ENCODE measurements around the gene DAP.

DNA sequence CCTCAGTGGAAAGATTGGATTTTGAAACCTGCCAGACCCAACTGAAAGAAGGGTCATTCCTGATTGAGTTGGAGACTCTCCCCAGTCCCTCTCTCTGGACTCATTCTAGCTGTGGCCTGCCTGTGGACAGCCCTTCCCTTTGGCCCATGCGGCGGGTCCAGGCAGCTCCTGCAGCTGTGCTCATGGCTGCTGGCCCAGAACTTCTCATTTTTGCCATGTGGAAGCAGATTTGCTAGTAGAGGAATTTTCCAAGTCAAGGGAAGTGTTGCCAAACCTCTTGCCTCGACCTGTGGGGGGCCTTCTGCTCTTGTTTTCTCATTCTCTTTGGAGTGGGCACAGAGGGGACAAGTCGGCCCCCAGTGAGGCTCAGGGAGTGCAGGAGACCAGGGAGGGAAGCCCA, 108.0 kb downstream of the DAP start:
- TF ChIP-seq, protein P1, sequence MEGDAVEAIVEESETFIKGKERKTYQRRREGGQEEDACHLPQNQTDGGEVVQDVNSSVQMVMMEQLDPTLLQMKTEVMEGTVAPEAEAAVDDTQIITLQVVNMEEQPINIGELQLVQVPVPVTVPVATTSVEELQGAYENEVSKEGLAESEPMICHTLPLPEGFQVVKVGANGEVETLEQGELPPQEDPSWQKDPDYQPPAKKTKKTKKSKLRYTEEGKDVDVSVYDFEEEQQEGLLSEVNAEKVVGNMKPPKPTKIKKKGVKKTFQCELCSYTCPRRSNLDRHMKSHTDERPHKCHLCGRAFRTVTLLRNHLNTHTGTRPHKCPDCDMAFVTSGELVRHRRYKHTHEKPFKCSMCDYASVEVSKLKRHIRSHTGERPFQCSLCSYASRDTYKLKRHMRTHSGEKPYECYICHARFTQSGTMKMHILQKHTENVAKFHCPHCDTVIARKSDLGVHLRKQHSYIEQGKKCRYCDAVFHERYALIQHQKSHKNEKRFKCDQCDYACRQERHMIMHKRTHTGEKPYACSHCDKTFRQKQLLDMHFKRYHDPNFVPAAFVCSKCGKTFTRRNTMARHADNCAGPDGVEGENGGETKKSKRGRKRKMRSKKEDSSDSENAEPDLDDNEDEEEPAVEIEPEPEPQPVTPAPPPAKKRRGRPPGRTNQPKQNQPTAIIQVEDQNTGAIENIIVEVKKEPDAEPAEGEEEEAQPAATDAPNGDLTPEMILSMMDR (conservative IDR thresholded peaks at IDR 0.05; ENCODE audit: low read depth in 2 of 2) = no peak
- TF ChIP-seq JUNB (IDR thresholded peaks at IDR 0.05; ENCODE audit: unreplicated experiment) (no peak), EZH2 (IDR thresholded peaks at IDR 0.05; ENCODE audit: low read depth, unreplicated experiment) (no peak), EZH2phosphoT487 (IDR thresholded peaks at IDR 0.05; ENCODE audit: unreplicated experiment) (no peak)
- TF ChIP-seq, protein P2, sequence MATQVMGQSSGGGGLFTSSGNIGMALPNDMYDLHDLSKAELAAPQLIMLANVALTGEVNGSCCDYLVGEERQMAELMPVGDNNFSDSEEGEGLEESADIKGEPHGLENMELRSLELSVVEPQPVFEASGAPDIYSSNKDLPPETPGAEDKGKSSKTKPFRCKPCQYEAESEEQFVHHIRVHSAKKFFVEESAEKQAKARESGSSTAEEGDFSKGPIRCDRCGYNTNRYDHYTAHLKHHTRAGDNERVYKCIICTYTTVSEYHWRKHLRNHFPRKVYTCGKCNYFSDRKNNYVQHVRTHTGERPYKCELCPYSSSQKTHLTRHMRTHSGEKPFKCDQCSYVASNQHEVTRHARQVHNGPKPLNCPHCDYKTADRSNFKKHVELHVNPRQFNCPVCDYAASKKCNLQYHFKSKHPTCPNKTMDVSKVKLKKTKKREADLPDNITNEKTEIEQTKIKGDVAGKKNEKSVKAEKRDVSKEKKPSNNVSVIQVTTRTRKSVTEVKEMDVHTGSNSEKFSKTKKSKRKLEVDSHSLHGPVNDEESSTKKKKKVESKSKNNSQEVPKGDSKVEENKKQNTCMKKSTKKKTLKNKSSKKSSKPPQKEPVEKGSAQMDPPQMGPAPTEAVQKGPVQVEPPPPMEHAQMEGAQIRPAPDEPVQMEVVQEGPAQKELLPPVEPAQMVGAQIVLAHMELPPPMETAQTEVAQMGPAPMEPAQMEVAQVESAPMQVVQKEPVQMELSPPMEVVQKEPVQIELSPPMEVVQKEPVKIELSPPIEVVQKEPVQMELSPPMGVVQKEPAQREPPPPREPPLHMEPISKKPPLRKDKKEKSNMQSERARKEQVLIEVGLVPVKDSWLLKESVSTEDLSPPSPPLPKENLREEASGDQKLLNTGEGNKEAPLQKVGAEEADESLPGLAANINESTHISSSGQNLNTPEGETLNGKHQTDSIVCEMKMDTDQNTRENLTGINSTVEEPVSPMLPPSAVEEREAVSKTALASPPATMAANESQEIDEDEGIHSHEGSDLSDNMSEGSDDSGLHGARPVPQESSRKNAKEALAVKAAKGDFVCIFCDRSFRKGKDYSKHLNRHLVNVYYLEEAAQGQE (IDR thresholded peaks at IDR 0.05; ENCODE audit: unreplicated experiment) = no peak
